Nephron (organoid): ENCODE measurements around the gene ZFHX2.

Experiments used
- H3K27ac Mint-ChIP-seq, 3 experiments: 2 replicates each; pipeline ENCODE4 v1.8.0; 2020; ENCODE audit warnings: mixed read lengths in 3 of 3, mild to moderate bottlenecking in 2 of 3, moderate library complexity in 1 of 3
- H3K27me3 Mint-ChIP-seq: 2 replicates; pipeline ENCODE4 v1.8.0; 2021; ENCODE audit warnings: low read depth, mild to moderate bottlenecking, moderate library complexity, mixed read lengths
- H3K36me3 Mint-ChIP-seq: 2 replicates; pipeline ENCODE4 v1.8.0; 2020; ENCODE audit warnings: low read depth, mixed read lengths
- H3K4me1 Mint-ChIP-seq: 2 replicates; pipeline ENCODE4 v1.8.0; 2020; ENCODE audit warnings: mixed read lengths
- H3K4me3 Mint-ChIP-seq, 3 experiments: 2 replicates each; pipeline ENCODE4 v1.8.0; 2020; ENCODE audit warnings: mild to moderate bottlenecking in 3 of 3, mixed read lengths in 3 of 3, moderate library complexity in 2 of 3
- H3K9me3 Mint-ChIP-seq: 2 replicates; pipeline ENCODE4 v1.8.0; 2020; ENCODE audit warnings: mixed read lengths
- CTCF ChIP-seq, 3 experiments: fragments of 200-600 bp; sonication (generic); IDR thresholded peaks; one replicate each; pipeline ENCODE4 v1.5.0; 2021; ENCODE audit warnings: antibody characterized with exemption in 3 of 3; ENCODE audit not compliant: unreplicated experiment in 3 of 3

Gene ZFHX2

GRCh38 chr14:23517650-23518326, 33.8 kb downstream of the ZFHX2 start:
- H3K4me1 Mint-ChIP-seq: no peaks in the 10 kb centered on the region
- TF ChIP-seq CTCF (IDR thresholded peaks at IDR 0.05; ENCODE audit: unreplicated experiment in 3 of 3): no peak
- no peaks in the 10 kb centered on the region for H3K27me3 Mint-ChIP-seq

GRCh38 chr14:23514644-23514957, 37.0 kb downstream of the ZFHX2 start:
- Mint-ChIP-seq H3K27ac (no peak overlapping the region), H3K4me3 (no peak overlapping the region), H3K4me1 (no peaks in the 10 kb centered on the region), H3K36me3 (peaks cover 12% of the 10 kb centered on the region), H3K9me3 (no peaks in the 10 kb centered on the region), H3K27me3 (no peaks in the 10 kb centered on the region)
- TF ChIP-seq CTCF (IDR thresholded peaks at IDR 0.05; ENCODE audit: unreplicated experiment in 3 of 3): no peak

More at GRCh38 chr14:23517650-23518326, 33.8 kb downstream of the ZFHX2 start:
- H3K9me3 Mint-ChIP-seq: no peaks in the 10 kb centered on the region
- H3K36me3 Mint-ChIP-seq: peaks cover 12% of the 10 kb centered on the region
- no peak overlapping the region for H3K4me3 Mint-ChIP-seq
- peak overlapping the region in 1 of 3 experiments; percentile 65 for H3K27ac Mint-ChIP-seq

- Mint-ChIP-seq H3K36me3 (peaks cover 12% of the 10 kb centered on the region), H3K27ac (no peak overlapping the region), H3K9me3 (no peaks in the 10 kb centered on the region), H3K27me3 (no peaks in the 10 kb centered on the region), H3K4me1 (no peaks in the 10 kb centered on the region), H3K4me3 (no peak overlapping the region)
- no peak for TF ChIP-seq CTCF (IDR thresholded peaks at IDR 0.05; ENCODE audit: unreplicated experiment in 3 of 3)
These were observed 37.5 kb downstream of the ZFHX2 start for GRCh38 chr14:23513818-23514643.

GRCh38 chr14:23513005-23513817, 38.4 kb downstream of the ZFHX2 start:
- H3K36me3 Mint-ChIP-seq: peaks cover 12% of the 10 kb centered on the region
- no peaks in the 10 kb centered on the region for H3K4me1 Mint-ChIP-seq

GRCh38 chr14:23512156-23512555, 39.4 kb downstream of the ZFHX2 start:
- Mint-ChIP-seq H3K36me3 (peaks cover 12% of the 10 kb centered on the region), H3K4me1 (no peaks in the 10 kb centered on the region), H3K27ac (no peak overlapping the region), H3K4me3 (peak overlapping the region in 1 of 3 experiments; percentile 55), H3K27me3 (no peaks in the 10 kb centered on the region), H3K9me3 (no peaks in the 10 kb centered on the region)
- no peak for TF ChIP-seq CTCF (IDR thresholded peaks at IDR 0.05; ENCODE audit: unreplicated experiment in 3 of 3)

More at GRCh38 chr14:23513005-23513817, 38.4 kb downstream of the ZFHX2 start:
- H3K9me3 Mint-ChIP-seq: no peaks in the 10 kb centered on the region
- H3K4me3 Mint-ChIP-seq: no peak overlapping the region
- TF ChIP-seq CTCF (IDR thresholded peaks at IDR 0.05; ENCODE audit: unreplicated experiment in 3 of 3): no peak
- no peaks in the 10 kb centered on the region for H3K27me3 Mint-ChIP-seq
- no peak overlapping the region for H3K27ac Mint-ChIP-seq
